IPS DF 6.9 (cell line): ENCODE measurements around the gene ITGB3.

Experiments used
- DNase-seq: peaks from one replicate; pipeline ENCODE4 v3.0.0-alpha.2; 2013; ENCODE audit warnings: low read depth, low spot score
- H3K27ac ChIP-seq: one replicate; pipeline ENCODE4 v1.5.1; 2013; ENCODE audit warnings: low read length, control low read depth
- H3K27me3 ChIP-seq: 2 replicates; pipeline ENCODE4 v1.6.1; 2013; ENCODE audit warnings: mild to moderate bottlenecking, low read length; ENCODE audit not compliant: control insufficient read depth, insufficient read depth
- H3K36me3 ChIP-seq: 2 replicates; pipeline ENCODE4 v1.6.1; 2013; ENCODE audit warnings: low read length; ENCODE audit not compliant: control insufficient read depth, insufficient read depth
- H3K4me1 ChIP-seq: 2 replicates; pipeline ENCODE4 v1.6.1; 2013; ENCODE audit warnings: low read length; ENCODE audit not compliant: control insufficient read depth, insufficient read depth
- H3K4me3 ChIP-seq: 2 replicates; pipeline ENCODE4 v1.5.1; 2013; ENCODE audit warnings: mild to moderate bottlenecking, low read length
- H3K9me3 ChIP-seq: 2 replicates; pipeline ENCODE4 v1.6.1; 2013; ENCODE audit warnings: low read length, inconsistent platforms; ENCODE audit not compliant: control insufficient read depth, insufficient read depth
- WGBS: extraction: QIAGEN DNeasy Blood & Tissue Kit; methylation state at CpG from one replicate; pipeline ENCODE4 v1.1.7; 2013; ENCODE audit warnings: mixed read lengths, missing lambda C conversion rate; ENCODE audit not compliant: insufficient read length, insufficient coverage; 5-methylcytosine and 5-hydroxymethylcytosine counted together

Gene ITGB3

DNA sequence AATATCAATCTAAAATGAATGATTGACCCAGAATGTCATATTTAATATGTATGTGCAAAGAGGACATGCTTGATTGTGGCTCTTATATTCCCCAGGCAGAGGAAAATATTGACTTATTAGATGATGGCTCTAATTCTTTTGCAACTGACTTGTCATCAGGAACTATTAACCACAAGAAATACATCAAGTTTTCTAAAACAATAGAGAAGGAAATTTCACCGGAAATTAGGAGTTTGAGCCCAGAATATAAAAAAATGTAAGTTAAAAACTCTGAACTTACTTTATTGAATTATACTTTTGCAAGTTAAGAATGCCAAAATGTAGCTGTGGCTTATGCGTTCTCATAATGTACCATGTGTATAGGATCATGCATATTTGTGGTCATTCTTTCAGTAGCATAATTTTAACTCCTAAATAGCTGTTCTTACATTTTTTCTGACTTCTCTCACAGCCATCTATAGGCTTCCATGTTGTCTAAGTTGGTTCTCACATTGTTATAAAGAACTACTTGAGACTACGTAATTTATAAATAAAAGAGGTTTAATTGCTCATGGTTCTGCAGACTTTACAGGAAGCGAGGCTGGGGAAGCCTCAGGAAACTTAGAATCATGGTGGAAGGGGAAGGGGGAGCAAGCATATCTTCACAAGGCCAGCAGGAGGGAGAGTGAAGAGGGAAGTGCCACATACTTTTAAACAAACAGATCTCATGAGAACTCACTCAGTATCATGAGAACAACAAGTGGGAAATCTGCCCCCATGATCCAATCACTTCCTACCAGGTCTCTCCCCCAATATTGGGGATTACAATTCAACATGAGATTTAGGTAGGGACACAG lies 81.7 kb downstream of the ITGB3 start:
- no peaks in the 10 kb centered on the region for H3K9me3 ChIP-seq
- DNase-seq: no peak
- no peak overlapping the region for H3K4me3 ChIP-seq

DNA sequence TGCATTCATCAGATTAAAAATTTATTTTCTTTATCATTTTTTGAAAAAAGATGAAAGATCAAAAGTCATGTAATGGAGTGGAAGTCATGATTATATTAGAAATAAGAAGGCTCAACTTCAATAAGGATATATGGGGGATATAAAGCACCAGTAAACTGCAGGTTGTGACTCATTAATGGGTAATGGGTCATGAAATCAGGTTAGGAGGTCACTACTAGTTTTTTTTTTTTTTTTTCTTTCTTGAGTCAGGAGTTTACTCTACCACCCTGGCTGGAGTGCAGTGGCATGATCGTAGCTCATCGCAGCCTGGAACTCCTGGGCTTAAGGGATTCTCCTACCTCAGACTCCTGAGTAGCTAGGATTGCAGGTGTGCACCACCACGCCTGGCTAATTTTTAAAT lies 84.4 kb downstream of the ITGB3 start:
- no peak overlapping the region for H3K4me3 ChIP-seq
- no peaks in the 10 kb centered on the region for H3K4me1 ChIP-seq
- H3K27me3 ChIP-seq: no peaks in the 10 kb centered on the region
- H3K9me3 ChIP-seq: no peaks in the 10 kb centered on the region
- WGBS: no CpG with 5 or more reads among the region's 3 CpGs
- H3K27ac ChIP-seq: no peak overlapping the region
- H3K36me3 ChIP-seq: no peaks in the 10 kb centered on the region
- no peak for DNase-seq

More for the DNA sequence above, 81.7 kb downstream of the ITGB3 start:
- Histone ChIP-seq H3K4me1 (no peaks in the 10 kb centered on the region), H3K27ac (no peak overlapping the region), H3K27me3 (no peaks in the 10 kb centered on the region), H3K36me3 (no peaks in the 10 kb centered on the region)
- WGBS: no CpG with 5 or more reads among the region's 4 CpGs

DNA sequence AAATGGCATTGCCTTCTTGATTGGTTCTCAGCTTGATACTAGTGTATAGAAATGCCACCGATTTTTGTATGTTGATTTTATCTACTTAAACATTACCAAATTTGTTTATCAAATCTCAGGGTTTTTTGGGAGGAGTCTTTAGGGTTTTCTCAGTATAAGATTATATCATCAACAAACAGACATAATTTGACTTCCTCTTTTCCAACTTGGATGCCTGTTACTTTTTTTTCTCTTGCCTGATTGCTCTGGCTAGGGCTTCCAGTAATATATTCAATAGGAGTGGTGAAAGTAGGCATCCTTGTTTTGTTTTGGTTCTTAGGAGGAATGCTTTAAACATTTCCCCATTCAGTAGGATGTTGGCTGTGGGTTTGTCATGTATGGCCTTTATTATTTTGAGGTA lies 99.2 kb downstream of the ITGB3 start:
- no peak for DNase-seq
- no CpG with 5 or more reads among the region's 1 CpG for WGBS
- no peaks in the 10 kb centered on the region for H3K4me1 ChIP-seq
- H3K27ac ChIP-seq: no peak overlapping the region
- H3K4me3 ChIP-seq: no peak overlapping the region
- H3K9me3 ChIP-seq: no peaks in the 10 kb centered on the region
- no peaks in the 10 kb centered on the region for H3K27me3 ChIP-seq
- H3K36me3 ChIP-seq: no peaks in the 10 kb centered on the region

GRCh38 chr17:47358652-47359051 lies 105.0 kb downstream of the ITGB3 start:
- Histone ChIP-seq H3K4me3 (no peak overlapping the region), H3K4me1 (no peaks in the 10 kb centered on the region), H3K27ac (no peak overlapping the region), H3K36me3 (no peaks in the 10 kb centered on the region), H3K9me3 (no peaks in the 10 kb centered on the region), H3K27me3 (no peaks in the 10 kb centered on the region)
- WGBS: no CpG with 5 or more reads among the region's 1 CpG
- DNase-seq: no peak
